Stomach (tissue), 4 donors: ENCODE data around the gene SEMA5A.

ENCODE experiments used
- CTCF ChIP-seq, 7 experiments: fragments of 450-650 bp in 4 of 7; fragments of 200-600 bp in 3 of 7; sonication (generic) in 3 of 7; IDR thresholded peaks; one replicate each; pipeline ENCODE4 v1.5.1; 2016 to 2019; ENCODE audit warnings: antibody characterized with exemption in 7 of 7, control low read depth in 2 of 7, mild to moderate bottlenecking in 1 of 7
- POLR2A ChIP-seq, 4 donors: fragments of 450-650 bp; IDR thresholded peaks; one replicate each; pipeline ENCODE4 v1.6.1; 2016; ENCODE audit warnings: antibody characterized with exemption in 4 of 4, control low read depth in 2 of 4, mild to moderate bottlenecking in 1 of 4, moderate library complexity in 1 of 4
- POLR2AphosphoS5 ChIP-seq, 3 donors: sonication (generic); formaldehyde crosslinking; IDR thresholded peaks; one replicate each; pipeline ENCODE4 v1.6.1; 2016; ENCODE audit warnings: antibody characterized with exemption in 3 of 3

- TF ChIP-seq CTCF (IDR thresholded peaks at IDR 0.05) (peak in 3 of 7 experiments; percentile 19 to 40 (median 39)), POLR2AphosphoS5 (IDR thresholded peaks at IDR 0.05) (no peak), POLR2A (IDR thresholded peaks at IDR 0.05) (no peak)
Observed at GRCh38 chr5:9207817-9208418, 338.0 kb downstream of the SEMA5A start.
